ENCODE results near the gene PRKCH. TPM values are rescaled to one million over a fixed set of nuclear protein-coding genes. Genes with fewer than 3 reads are reported as not detected.

Gene PRKCH
- total RNA-seq, 1 experiment from 2014 or later = 2.7 TPM

- BruUV-seq (replicated peaks) = no TSS peak
- DNase-seq (ENCODE audit: low read depth, low spot score) (no peak), ATAC-seq (no peak)
- Histone ChIP-seq H3K27me3 (ENCODE audit: control insufficient read depth, insufficient read depth, low read length) (no peaks in the 10 kb centered on the region), H3K27ac (ENCODE audit: low read length) (no peak overlapping the region), H3K9me3 (ENCODE audit: control insufficient read depth, insufficient read depth, low read depth, low read length) (no peaks in the 10 kb centered on the region), H3K4me1 (ENCODE audit: control insufficient read depth, insufficient read depth, low read length) (no peaks in the 10 kb centered on the region; the same call in 1 of the 2 replicates), H3K36me3 (ENCODE audit: control insufficient read depth, insufficient read depth, low read length) (no peaks in the 10 kb centered on the region), H3K4me3 (ENCODE audit: low read depth in 2 of 2, low read length in 2 of 2) (no peak overlapping the region)
- ChIA-PET CTCF (interaction anchor here (0.7 kb wide), 1 partner anchor 353 kb away, joined by 3 read pairs; no protein-coding TSS in a partner anchor), POLR2A (interaction anchor here (0.5 kb wide), 1 partner anchor 295 kb away, joined by 3 read pairs; the partner anchor contains the start of gene SNAPC1)
- no peak for TF ChIP-seq POLR2AphosphoS5 (IDR thresholded peaks at IDR 0.05; ENCODE audit: low read depth, low read length)
- no peak for TF ChIP-seq SIN3A (IDR thresholded peaks at IDR 0.05; ENCODE audit: borderline replicate concordance, insufficient read depth, low read depth, low read length)
- no peak for TF ChIP-seq REST (IDR thresholded peaks at IDR 0.05; ENCODE audit: insufficient read depth in 1 of 2, low read depth in 2 of 2, low read length in 1 of 2)
- no peak for TF ChIP-seq TCF7L2 (IDR thresholded peaks at IDR 0.05; ENCODE audit: low read depth, low read length)
- TF ChIP-seq CTCF (IDR thresholded peaks at IDR 0.05) = no peak
- intact Hi-C loops (cut with micrococcal nuclease; ENCODE audit: unreplicated experiment) (no loop called here), in situ Hi-C loops (cut with HindIII; ENCODE audit: low pct_unique_long_range_greater_than_20kb, low sequenced_read_pairs) (no loop called here)
These were observed 145.9 kb downstream of the PRKCH start for GRCh38 chr14:61467296-61467695.

- Histone ChIP-seq H3K36me3 (ENCODE audit: control insufficient read depth, insufficient read depth, low read length) (no peaks in the 10 kb centered on the region), H3K27ac (ENCODE audit: low read length) (no peak overlapping the region), H3K4me3 (ENCODE audit: low read depth in 2 of 2, low read length in 2 of 2) (no peak overlapping the region), H3K9me3 (ENCODE audit: control insufficient read depth, insufficient read depth, low read depth, low read length) (no peaks in the 10 kb centered on the region), H3K27me3 (ENCODE audit: control insufficient read depth, insufficient read depth, low read length) (no peaks in the 10 kb centered on the region), H3K4me1 (ENCODE audit: control insufficient read depth, insufficient read depth, low read length) (no peaks in the 10 kb centered on the region)
- POLR2A ChIA-PET = no interaction called here
- TF ChIP-seq POLR2AphosphoS5 (IDR thresholded peaks at IDR 0.05; ENCODE audit: low read depth, low read length) (no peak), TCF7L2 (IDR thresholded peaks at IDR 0.05; ENCODE audit: low read depth, low read length) (no peak), SIN3A (IDR thresholded peaks at IDR 0.05; ENCODE audit: borderline replicate concordance, insufficient read depth, low read depth, low read length) (no peak), CTCF (IDR thresholded peaks at IDR 0.05) (no peak), REST (IDR thresholded peaks at IDR 0.05; ENCODE audit: insufficient read depth in 1 of 2, low read depth in 2 of 2, low read length in 1 of 2) (no peak)
- ATAC-seq = no peak
- CTCF ChIA-PET = no interaction called here
- in situ Hi-C loops (cut with HindIII; ENCODE audit: low pct_unique_long_range_greater_than_20kb, low sequenced_read_pairs) (no loop called here), intact Hi-C loops (cut with micrococcal nuclease; ENCODE audit: unreplicated experiment) (no loop called here)
- DNase-seq (ENCODE audit: low read depth, low spot score) = no peak
- no TSS peak for BruUV-seq (replicated peaks)
These were observed 146.9 kb downstream of the PRKCH start for GRCh38 chr14:61468063-61468825.

Data from Panc1 (cell line).